ENCODE data around the gene PCDHGA4.
A peak's percentile ranks its signal among the peaks of the same experiment; 100 is the strongest.
"Not testable (repeated sequence)": the region's sequence is repeated elsewhere in the genome, so short reads cannot be mapped to it uniquely, and the experiment has no call there.

Gene PCDHGA4

DNA sequence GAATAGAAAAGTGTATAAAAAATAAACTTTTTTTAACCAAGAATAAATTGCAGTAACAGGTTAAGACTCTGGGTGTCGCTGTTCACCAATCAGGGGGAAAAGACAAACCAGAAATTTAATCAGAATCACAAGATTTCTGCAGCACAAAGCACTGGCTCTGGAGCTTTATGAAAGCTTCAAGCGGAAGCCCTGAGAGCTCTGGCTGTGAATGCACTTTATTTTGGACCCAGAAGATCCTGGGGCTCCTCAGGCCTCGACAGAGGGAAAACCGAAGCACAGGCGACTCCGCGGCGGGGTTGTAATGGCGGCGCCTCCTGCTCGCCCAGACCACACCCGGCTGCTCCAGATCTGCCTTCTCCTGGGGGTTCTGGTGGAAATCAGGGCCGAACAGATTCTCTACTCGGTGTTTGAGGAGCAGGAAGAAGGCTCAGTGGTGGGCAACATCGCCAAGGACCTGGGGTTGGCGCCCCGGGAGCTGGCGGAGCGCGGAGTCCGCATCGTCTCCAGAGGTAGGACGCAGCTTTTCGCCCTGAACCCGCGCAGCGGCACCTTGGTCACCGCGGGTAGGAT is at the start of gene PCDHGA4:
PCDHGA4 (plus strand) TSS at position 122 of the 570 bp plus-strand sequence; CDS start at position 209, 87 bp downstream.
- FAIRE-seq (no peak), DNase-seq (ENCODE audit: insufficient read length, low spot score) (peak; percentile 24)
- TF ChIP-seq POLR2A (IDR thresholded peaks at IDR 0.05; ENCODE audit: low read depth, low read length): no peak

- TF ChIP-seq POLR2A (IDR thresholded peaks at IDR 0.05; ENCODE audit: low read depth, low read length): no peak
- FAIRE-seq (no peak), DNase-seq (ENCODE audit: insufficient read length, low spot score) (no peak)
Measured at GRCh38 chr5:141306630-141307029, 48.2 kb upstream of the PCDHGA4 start.

DNA sequence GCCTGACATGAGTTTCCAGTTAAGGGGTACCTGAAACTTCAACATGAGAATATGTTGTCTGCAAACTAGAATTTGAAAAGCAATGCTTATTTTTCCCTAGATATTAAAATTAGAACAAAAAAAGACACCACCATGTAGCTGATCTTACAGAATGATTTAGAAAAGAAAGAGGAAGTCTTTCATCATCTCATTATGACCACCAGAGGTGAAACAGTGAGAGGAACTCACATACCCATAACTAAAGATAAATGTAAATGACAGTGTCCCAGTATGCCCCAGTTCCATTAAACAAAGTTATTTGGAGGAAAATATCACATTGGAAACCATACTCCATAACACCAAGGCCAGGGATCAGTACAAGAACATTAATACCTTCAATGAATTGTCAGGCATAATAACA is 41.1 kb upstream of the PCDHGA4 start:
- FAIRE-seq (no peak), DNase-seq (ENCODE audit: insufficient read length, low spot score) (no peak)
- TF ChIP-seq POLR2A (IDR thresholded peaks at IDR 0.05; ENCODE audit: low read depth, low read length): no peak

DNA sequence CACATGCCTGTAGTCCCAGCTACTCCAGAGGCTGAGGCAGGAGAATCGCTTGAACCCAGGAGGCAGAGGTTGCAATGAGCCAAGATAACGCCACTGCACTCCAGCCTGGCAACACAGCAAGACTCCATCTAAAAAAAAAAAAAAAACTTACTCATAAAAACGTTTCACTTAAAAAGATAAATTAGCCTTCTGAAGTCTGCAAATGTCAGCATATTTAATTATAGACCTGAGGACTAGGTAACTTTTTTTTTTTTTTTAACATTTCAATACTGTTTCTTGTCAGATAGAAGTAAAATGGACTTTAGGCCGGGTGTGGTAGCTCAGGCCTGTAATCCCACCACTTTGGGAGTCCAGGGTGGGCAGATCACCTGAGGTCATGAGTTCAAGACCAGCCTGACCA is 37.9 kb upstream of the PCDHGA4 start:
- not testable (repeated sequence) for DNase-seq (ENCODE audit: insufficient read length, low spot score); FAIRE-seq

DNA sequence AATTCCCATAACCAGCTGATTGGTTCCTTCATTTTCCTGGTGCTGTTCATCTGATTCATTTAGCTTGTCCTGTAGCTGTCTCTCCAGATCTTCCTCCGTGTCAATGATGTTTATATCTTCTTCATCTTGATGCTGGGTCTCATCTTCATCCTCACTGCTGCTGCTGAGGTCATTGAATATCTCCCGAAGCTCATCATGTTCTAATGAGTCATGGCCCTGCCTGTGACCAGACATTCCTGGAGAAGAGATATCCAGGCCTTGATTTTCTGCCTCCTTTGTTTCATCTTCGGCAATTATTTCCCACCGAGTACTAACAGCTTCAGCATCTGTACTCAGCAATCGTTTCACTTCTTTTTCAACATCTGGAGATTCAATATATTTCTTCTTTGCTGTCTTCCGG is 35.6 kb upstream of the PCDHGA4 start:
- DNase-seq (ENCODE audit: insufficient read length, low spot score) (no peak), FAIRE-seq (no peak)
- no peak for TF ChIP-seq POLR2A (IDR thresholded peaks at IDR 0.05; ENCODE audit: low read depth, low read length)

DNA sequence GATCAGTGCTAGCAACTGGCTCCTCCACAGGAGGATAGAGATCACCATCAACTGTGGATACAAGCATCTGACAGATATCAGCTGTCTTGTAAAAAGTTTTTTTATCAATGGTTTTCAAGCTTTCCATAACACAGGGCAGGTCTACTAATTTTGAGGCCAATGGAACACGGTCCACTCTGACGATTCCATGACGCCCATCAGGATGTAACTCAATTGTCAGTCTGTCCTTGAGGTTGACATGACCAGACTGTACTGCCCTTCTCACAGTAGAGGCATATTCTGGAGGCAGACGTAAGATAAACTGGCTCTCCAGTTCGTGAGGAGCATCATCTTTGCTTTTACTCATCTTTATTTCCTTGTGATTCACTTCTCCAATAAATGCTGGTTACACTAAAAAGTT is 35.1 kb upstream of the PCDHGA4 start:
- DNase-seq (ENCODE audit: insufficient read length, low spot score) (no peak), FAIRE-seq (no peak)

DNA sequence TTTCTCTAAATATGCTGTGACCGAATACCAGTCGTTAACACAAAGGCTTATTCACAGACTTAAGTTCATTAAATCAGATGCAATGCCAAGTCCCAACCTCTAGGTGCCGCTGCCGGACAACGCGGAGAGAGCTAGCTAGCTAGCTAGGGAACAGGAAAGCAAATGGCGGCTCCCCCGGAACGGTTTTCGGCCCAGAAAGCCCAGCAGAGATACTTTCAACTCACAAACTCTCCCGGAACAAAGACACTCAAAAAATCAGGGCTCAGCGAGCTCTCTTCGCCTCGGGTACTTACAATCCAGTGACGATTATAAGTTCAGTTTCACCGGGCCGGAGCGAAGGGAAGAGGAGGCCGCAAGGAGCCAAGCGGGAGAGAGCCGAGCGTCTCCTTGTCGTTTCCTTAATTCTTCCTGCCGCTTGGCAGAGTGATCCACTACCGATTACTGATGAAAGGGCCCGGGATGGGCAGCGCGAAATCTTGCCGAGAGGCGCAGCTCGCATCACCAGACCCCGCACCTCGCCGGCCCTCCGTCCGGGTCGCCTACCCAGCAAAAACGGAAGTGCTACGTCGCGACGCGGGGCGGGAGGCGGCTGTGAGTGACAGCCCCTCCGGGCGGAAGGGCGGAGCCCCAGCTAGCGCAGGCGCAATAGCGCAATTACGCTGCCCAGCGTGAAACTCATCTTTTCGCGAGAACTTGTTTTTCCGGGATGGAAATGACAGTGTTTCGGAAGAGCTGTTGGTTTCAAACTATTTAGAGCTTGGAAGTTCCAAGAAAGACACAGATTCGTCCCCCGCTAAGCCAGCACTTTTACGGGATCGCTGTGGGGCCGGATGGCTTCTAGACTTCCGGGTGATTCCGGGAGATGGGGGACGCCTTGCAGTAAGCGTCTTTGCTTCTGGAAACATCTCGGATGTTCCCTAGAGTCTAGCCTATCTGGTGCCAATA is 34.3 kb upstream of the PCDHGA4 start, which contains the start of gene TAF7:
TAF7 (minus strand) TSS at position 560 of the 945 bp plus-strand sequence. CDS start 740 bp downstream, outside the sequence.
- peak; percentile 86 for TF ChIP-seq POLR2A (IDR thresholded peaks at IDR 0.05; ENCODE audit: low read depth, low read length)
- FAIRE-seq (peak; percentile 83), DNase-seq (ENCODE audit: insufficient read length, low spot score) (peak; percentile 65)

More for the DNA sequence above, 35.1 kb upstream of the PCDHGA4 start:
- no peak for TF ChIP-seq POLR2A (IDR thresholded peaks at IDR 0.05; ENCODE audit: low read depth, low read length)

DNA sequence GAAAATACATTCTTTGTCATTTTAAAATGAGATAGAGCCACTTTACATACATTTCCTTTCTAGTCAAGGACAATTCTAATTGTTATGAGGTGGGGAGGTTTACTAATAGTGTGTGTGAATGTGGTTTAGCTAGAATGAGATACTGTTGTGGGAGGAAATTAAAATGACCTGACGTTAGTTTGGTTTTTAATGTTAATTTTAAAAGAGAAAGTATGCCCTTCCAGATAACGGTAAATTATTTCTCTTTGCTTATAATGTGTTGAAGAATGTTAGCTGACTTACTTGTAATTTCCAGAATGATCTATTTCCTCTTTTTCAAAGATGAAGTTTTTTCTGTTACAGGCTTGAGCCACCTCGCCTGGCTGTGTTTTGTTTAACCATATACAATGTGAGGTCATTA is 32.6 kb upstream of the PCDHGA4 start:
- no peak for DNase-seq (ENCODE audit: insufficient read length, low spot score)
- no peak for TF ChIP-seq POLR2A (IDR thresholded peaks at IDR 0.05; ENCODE audit: low read depth, low read length)
- FAIRE-seq: no peak

DNA sequence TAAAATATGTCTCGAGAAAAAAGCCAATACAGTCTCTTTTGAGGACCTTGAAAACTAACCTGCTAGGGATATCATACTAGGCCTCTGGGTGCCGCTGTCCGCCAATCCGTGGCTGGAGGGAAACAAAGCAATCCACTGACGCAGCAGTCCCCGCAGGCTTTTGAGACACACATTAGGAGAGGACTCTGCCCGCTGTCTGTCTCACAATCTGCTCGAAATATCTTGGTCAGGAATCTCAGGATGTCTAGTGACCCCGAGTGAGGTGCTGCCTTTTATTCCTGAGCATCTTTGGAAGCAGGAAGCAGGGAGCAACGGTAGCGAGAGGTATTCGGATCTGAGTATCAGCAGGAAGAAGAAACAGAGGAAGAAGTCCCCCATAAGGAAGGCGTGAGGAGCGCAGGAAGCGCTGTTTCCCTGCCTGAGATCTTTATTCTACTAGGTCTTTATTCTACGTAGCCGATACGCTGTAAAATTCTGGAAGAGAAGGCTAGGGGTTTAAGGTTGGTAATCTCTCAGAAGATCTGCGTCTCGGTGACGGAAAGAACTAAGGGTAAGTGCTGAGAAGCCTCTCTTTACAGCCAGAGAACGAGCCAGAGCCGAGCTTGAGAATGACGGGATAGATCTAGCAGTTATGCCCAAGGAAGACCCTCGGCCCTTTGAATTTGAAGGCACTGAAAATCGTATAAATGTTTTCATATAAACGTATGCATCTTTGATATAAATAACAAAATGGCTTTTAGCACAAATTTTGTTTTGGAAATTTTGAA is 28.6 kb upstream of the PCDHGA4 start:
- no peak for TF ChIP-seq POLR2A (IDR thresholded peaks at IDR 0.05; ENCODE audit: low read depth, low read length)
- no peak for FAIRE-seq
- DNase-seq (ENCODE audit: insufficient read length, low spot score): peak; percentile 38

DNA sequence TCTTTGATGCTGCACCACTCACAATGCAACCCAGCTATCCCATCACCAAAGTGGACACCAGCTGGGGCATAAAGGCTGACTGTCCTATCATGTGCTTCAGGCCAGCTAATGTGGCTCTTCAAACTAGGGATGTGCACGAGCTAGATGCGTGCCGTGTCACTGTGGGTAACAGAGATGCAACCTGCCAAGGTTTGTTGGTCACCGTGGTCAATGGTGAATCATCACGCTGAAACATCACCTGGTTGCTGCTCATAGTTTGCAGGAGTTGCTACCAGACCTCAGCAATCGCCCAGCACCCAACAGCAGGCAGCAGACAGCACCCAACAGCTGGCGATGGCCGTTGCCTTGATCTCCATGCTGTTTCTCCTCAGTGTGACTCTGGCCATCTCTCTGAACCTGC is 26.6 kb upstream of the PCDHGA4 start:
- FAIRE-seq (no peak), DNase-seq (ENCODE audit: insufficient read length, low spot score) (no peak)
- TF ChIP-seq POLR2A (IDR thresholded peaks at IDR 0.05; ENCODE audit: low read depth, low read length): no peak

DNA sequence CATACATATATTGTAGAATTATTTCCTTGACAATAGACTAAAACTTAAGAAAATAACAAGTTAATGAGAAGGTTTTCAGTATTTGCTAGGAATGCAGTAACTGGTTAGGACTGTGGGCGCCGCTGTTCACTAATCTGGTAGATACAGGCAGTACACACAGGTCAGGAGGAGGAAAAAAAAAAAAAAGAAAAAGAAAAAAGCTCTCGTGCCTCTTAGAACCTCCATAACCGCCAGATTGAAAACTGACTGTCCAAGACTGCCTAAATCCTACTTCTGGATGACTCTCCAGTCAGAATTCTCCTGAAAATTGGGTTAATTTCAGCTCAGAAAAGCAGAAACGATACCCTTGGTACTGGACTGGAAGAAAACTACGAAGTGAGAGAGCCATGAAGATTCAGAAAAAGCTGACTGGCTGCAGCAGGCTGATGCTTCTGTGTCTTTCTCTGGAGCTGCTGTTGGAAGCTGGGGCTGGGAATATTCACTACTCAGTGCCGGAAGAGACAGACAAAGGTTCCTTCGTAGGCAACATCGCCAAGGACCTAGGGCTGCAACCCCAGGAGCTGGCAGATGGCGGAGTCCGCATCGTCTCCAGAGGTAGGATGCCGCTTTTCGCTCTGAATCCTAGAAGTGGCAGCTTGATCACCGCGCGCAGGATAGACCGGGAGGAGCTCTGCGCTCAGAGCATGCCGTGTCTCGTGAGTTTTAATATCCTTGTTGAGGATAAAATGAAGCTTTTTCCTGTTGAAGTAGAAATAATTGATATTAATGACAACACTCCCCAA is 24.3 kb upstream of the PCDHGA4 start, which contains the start of gene PCDHGA1:
PCDHGA1 (plus strand) TSS at position 216 of the 782 bp plus-strand sequence.
- FAIRE-seq (no peak), DNase-seq (ENCODE audit: insufficient read length, low spot score) (no peak)
- TF ChIP-seq POLR2A (IDR thresholded peaks at IDR 0.05; ENCODE audit: low read depth, low read length): no peak

GRCh38 chr5:141332571-141332970 is 22.2 kb upstream of the PCDHGA4 start:
- not testable (repeated sequence) for DNase-seq (ENCODE audit: insufficient read length, low spot score); FAIRE-seq

- no peak for TF ChIP-seq POLR2A (IDR thresholded peaks at IDR 0.05; ENCODE audit: low read depth, low read length)
- DNase-seq (ENCODE audit: insufficient read length, low spot score) (no peak), FAIRE-seq (no peak)
Measured at GRCh38 chr5:141338538-141339306, 16.1 kb upstream of the PCDHGA4 start, which contains the start of gene PCDHGA2. Gene PCDHGA2, plus strand, starts transcription at chr5:141338760.

GRCh38 chr5:141340781-141341354 is 14.0 kb upstream of the PCDHGA4 start:
- not testable (repeated sequence) for FAIRE-seq; DNase-seq (ENCODE audit: insufficient read length, low spot score)

All from H54 (cell line).